ENCODE data around the gene NUP214.

DNA sequence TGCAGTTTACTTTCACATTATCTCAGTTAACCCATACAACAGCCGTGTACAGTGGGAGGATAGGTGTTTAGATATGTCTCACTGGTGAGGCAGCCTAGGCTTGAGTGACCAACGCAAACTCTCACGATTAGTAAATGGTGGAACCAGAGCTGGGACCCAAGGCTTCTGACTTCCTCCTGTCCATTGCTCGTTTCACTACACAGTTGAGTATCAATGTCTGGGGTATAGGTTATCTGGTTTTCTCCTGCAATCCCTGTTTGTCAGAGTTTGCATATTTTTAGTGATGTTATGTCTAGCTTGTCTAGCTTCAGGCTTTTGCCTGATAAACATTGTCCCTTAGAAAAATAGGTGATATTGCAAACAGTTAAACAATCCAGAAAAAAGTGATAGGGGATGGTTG lies 62.6 kb downstream of the NUP214 start:
- TF ChIP-seq POLR2A (IDR thresholded peaks at IDR 0.05) (no peak), EP300 (IDR thresholded peaks at IDR 0.05) (no peak)
- TF ChIP-seq, protein P1, sequence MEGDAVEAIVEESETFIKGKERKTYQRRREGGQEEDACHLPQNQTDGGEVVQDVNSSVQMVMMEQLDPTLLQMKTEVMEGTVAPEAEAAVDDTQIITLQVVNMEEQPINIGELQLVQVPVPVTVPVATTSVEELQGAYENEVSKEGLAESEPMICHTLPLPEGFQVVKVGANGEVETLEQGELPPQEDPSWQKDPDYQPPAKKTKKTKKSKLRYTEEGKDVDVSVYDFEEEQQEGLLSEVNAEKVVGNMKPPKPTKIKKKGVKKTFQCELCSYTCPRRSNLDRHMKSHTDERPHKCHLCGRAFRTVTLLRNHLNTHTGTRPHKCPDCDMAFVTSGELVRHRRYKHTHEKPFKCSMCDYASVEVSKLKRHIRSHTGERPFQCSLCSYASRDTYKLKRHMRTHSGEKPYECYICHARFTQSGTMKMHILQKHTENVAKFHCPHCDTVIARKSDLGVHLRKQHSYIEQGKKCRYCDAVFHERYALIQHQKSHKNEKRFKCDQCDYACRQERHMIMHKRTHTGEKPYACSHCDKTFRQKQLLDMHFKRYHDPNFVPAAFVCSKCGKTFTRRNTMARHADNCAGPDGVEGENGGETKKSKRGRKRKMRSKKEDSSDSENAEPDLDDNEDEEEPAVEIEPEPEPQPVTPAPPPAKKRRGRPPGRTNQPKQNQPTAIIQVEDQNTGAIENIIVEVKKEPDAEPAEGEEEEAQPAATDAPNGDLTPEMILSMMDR (IDR thresholded peaks at IDR 0.05): no peak
